ENCODE data around the gene ZNF286A. TPM values are rescaled to one million over a fixed set of nuclear protein-coding genes. Genes with fewer than 3 reads are reported as not detected.
"Not testable (repeated sequence)": the region's sequence is repeated elsewhere in the genome, so short reads cannot be mapped to it uniquely, and the experiment has no call there.

Gene ZNF286A
- total RNA-seq (2014; rRNA removed; shearing (Covaris generic)), result 24.3 and 56.3 TPM in 2 replicates

GRCh38 chr17:15699413-15699924 is at the start of gene ZNF286A:
TSS of gene ZNF286A (plus strand) at chr17:15699752. CDS start at chr17:15700330, 578 bp downstream.
- in situ Hi-C loops (cut with HindIII; ENCODE audit: low sequenced_read_pairs), result not testable (repeated sequence)
- DNase-seq (ENCODE audit: low spot score), result peak; percentile 99

GRCh38 chr17:15649861-15650421 is 49.6 kb upstream of the ZNF286A start:
- in situ Hi-C loops (cut with HindIII; ENCODE audit: low sequenced_read_pairs), result no loop called here
- DNase-seq (ENCODE audit: low spot score), result no peak

- in situ Hi-C loops (cut with HindIII; ENCODE audit: low sequenced_read_pairs), result no loop called here
- no peak for DNase-seq (ENCODE audit: low spot score)
Measured at GRCh38 chr17:15650741-15651582, 48.6 kb upstream of the ZNF286A start.

GRCh38 chr17:15651583-15652110 is 47.9 kb upstream of the ZNF286A start:
- in situ Hi-C loops (cut with HindIII; ENCODE audit: low sequenced_read_pairs), result no loop called here
- peak; percentile 63 for DNase-seq (ENCODE audit: low spot score)

- no peak for DNase-seq (ENCODE audit: low spot score)
- in situ Hi-C loops (cut with HindIII; ENCODE audit: low sequenced_read_pairs), result no loop called here
Measured at GRCh38 chr17:15652960-15653359, 46.6 kb upstream of the ZNF286A start.

- in situ Hi-C loops (cut with HindIII; ENCODE audit: low sequenced_read_pairs); DNase-seq (ENCODE audit: low spot score): not testable (repeated sequence)
Measured at GRCh38 chr17:15654401-15654800, 45.2 kb upstream of the ZNF286A start.

- in situ Hi-C loops (cut with HindIII; ENCODE audit: low sequenced_read_pairs), result no loop called here
- DNase-seq (ENCODE audit: low spot score), result no peak
Measured at GRCh38 chr17:15654886-15655561, 44.5 kb upstream of the ZNF286A start.

GRCh38 chr17:15657868-15658267 is 41.7 kb upstream of the ZNF286A start:
- in situ Hi-C loops (cut with HindIII; ENCODE audit: low sequenced_read_pairs), result no loop called here
- DNase-seq (ENCODE audit: low spot score), result no peak

- in situ Hi-C loops (cut with HindIII; ENCODE audit: low sequenced_read_pairs), result no loop called here
- DNase-seq (ENCODE audit: low spot score), result no peak
Measured at GRCh38 chr17:15658296-15658695, 41.3 kb upstream of the ZNF286A start.

- in situ Hi-C loops (cut with HindIII; ENCODE audit: low sequenced_read_pairs), result no loop called here
Measured at GRCh38 chr17:15659236-15659635, 40.3 kb upstream of the ZNF286A start.

GRCh38 chr17:15659663-15660062 is 39.9 kb upstream of the ZNF286A start:
- in situ Hi-C loops (cut with HindIII; ENCODE audit: low sequenced_read_pairs), result no loop called here
- DNase-seq (ENCODE audit: low spot score), result peak; percentile 22

More at GRCh38 chr17:15659236-15659635, 40.3 kb upstream of the ZNF286A start:
- no peak for DNase-seq (ENCODE audit: low spot score)

- no peak for DNase-seq (ENCODE audit: low spot score)
- in situ Hi-C loops (cut with HindIII; ENCODE audit: low sequenced_read_pairs), result no loop called here
Measured at GRCh38 chr17:15660077-15660476, 39.5 kb upstream of the ZNF286A start.

- no peak for DNase-seq (ENCODE audit: low spot score)
- in situ Hi-C loops (cut with HindIII; ENCODE audit: low sequenced_read_pairs), result no loop called here
Measured at GRCh38 chr17:15662681-15663080, 36.9 kb upstream of the ZNF286A start.

GRCh38 chr17:15663176-15663575 is 36.4 kb upstream of the ZNF286A start:
- DNase-seq (ENCODE audit: low spot score), result no peak
- in situ Hi-C loops (cut with HindIII; ENCODE audit: low sequenced_read_pairs), result no loop called here

- DNase-seq (ENCODE audit: low spot score), result no peak
- in situ Hi-C loops (cut with HindIII; ENCODE audit: low sequenced_read_pairs), result no loop called here
Measured at GRCh38 chr17:15663691-15664090, 35.9 kb upstream of the ZNF286A start.

- DNase-seq (ENCODE audit: low spot score); in situ Hi-C loops (cut with HindIII; ENCODE audit: low sequenced_read_pairs): not testable (repeated sequence)
Measured at GRCh38 chr17:15669526-15669925, 30.0 kb upstream of the ZNF286A start.

GRCh38 chr17:15674640-15675039 is 24.9 kb upstream of the ZNF286A start:
- DNase-seq (ENCODE audit: low spot score); in situ Hi-C loops (cut with HindIII; ENCODE audit: low sequenced_read_pairs): not testable (repeated sequence)

- DNase-seq (ENCODE audit: low spot score); in situ Hi-C loops (cut with HindIII; ENCODE audit: low sequenced_read_pairs): not testable (repeated sequence)
Measured at GRCh38 chr17:15675991-15676390, 23.6 kb upstream of the ZNF286A start.

- in situ Hi-C loops (cut with HindIII; ENCODE audit: low sequenced_read_pairs); DNase-seq (ENCODE audit: low spot score): not testable (repeated sequence)
Measured at GRCh38 chr17:15683135-15683534, 16.4 kb upstream of the ZNF286A start.
